ENCODE measurements around the gene PASK. TPM values are rescaled to one million over a fixed set of nuclear protein-coding genes. Genes with fewer than 3 reads are reported as not detected.

The PASK gene
- total and polyA plus RNA-seq, 2 donors (not counting 1 experiment from before 2014, with no cell fraction given): 48.2 to 144 TPM

DNA sequence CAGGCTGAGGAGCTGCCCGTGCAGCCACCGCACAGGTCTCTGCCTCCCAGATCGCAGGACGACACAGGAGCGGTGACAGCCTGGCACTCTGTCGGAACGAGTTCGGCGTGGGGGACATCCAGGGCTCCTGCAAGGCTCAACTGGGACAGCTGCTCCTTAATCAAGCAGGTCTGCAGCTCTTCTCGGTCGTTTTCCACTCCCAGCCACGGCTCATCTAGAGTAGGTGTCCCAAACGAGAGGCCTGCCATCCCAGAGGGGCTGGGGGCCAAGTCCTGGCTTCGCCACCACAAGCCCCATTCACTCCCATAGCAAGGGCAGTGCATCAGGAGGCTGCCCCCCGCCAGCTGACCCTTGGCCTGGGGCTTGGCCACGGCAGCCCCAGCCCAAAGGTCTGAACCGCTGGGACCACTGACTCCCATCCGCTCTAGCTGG lies 22.5 kb downstream of the PASK start:
- no peaks in the 10 kb centered on the region for H3K9me3 Mint-ChIP-seq (ENCODE audit: insufficient read depth)
- CTCF ChIA-PET: no interaction called here
- no peaks in the 10 kb centered on the region for H3K27me3 Mint-ChIP-seq
- H3K4me3 Mint-ChIP-seq: peak overlapping the region; percentile 78
- peaks cover 1 to 19% of the 10 kb centered on the region in 2 experiments for H3K36me3 ChIP-seq (replicated peaks in 1 of 2; ENCODE audit: control extremely low read depth in 1 of 2, control insufficient read depth in 1 of 2, extremely low read depth in 1 of 2, insufficient read depth in 2 of 2, low read length in 1 of 2)
- peak overlapping the region; percentile 99 for H3K27ac Mint-ChIP-seq
- no peak overlapping the region for H2AFZ ChIP-seq (ENCODE audit: insufficient read depth, low read depth, low read length, poor library complexity, severe bottlenecking)
- H3K79me2 ChIP-seq (ENCODE audit: control insufficient read depth, insufficient read depth, low read length): peaks cover 4% of the 10 kb centered on the region
- H3K4me2 ChIP-seq (replicated peaks; ENCODE audit: low read depth, low read length, poor library complexity, severe bottlenecking): peak overlapping the region; percentile 49
- H3K27me3 ChIP-seq (replicated peaks in 1 of 4; ENCODE audit: control extremely low read depth in 1 of 4, control insufficient read depth in 3 of 4, insufficient read depth in 4 of 4, low read length in 3 of 4): no peaks in the 10 kb centered on the region
- peaks cover 53% of the 10 kb centered on the region for H3K4me1 Mint-ChIP-seq
- peaks cover 44 to 61% of the 10 kb centered on the region in 2 donors for H3K4me1 ChIP-seq (ENCODE audit: control insufficient read depth in 2 of 2, insufficient read depth in 2 of 2, low read length in 2 of 2)
- peaks cover 0 to 12% (median 0%) of the 10 kb centered on the region in 3 donors for H3K9me3 ChIP-seq (ENCODE audit: control extremely low read depth in 1 of 3, control insufficient read depth in 2 of 3, insufficient read depth in 1 of 3, low read length in 2 of 3)
- H3K4me3 ChIP-seq (ENCODE audit: control extremely low read depth in 1 of 5, extremely low read depth in 1 of 5, insufficient read depth in 1 of 5, low read depth in 2 of 5, low read length in 4 of 5): no peak overlapping the region
- peak overlapping the region; percentile 94 to 97 for H3K27ac ChIP-seq (ENCODE audit: low read length in 2 of 2)
- no peak for DNase-seq
- POLR2A ChIA-PET: interaction anchor here (0.8 to 2.0 kb wide), 4 partner anchors 17 to 188 kb away, joined by 3 to 9 read pairs (median 6); partner anchors contain the start of genes HDLBP, MTERF4, PASK and SEPTIN2
- ATAC-seq (ENCODE audit: low read depth): no peak
- WGBS (ENCODE audit: insufficient coverage): 95% methylated on average over 18 of the region's 18 CpGs
- no peaks in the 10 kb centered on the region for H4K20me1 ChIP-seq (ENCODE audit: control insufficient read depth, insufficient read depth, low read length, poor library complexity, severe bottlenecking)
- intact Hi-C loops (cut with micrococcal nuclease): loop anchor here (1.0 to 2.0 kb wide), 4 partner anchors 15 to 48 kb away; partner anchors contain the start of genes MTERF4 and PPP1R7
- H3K9ac ChIP-seq (ENCODE audit: low read length): peak overlapping the region; percentile 4
- TF ChIP-seq EZH2 (IDR thresholded peaks at IDR 0.05; ENCODE audit: borderline replicate concordance, insufficient read depth, low read depth, low read length, poor library complexity, severe bottlenecking): no peak
- TF ChIP-seq CTCF (IDR thresholded peaks at IDR 0.05): no peak

- ChIA-PET POLR2A (interaction anchor here (1.9 kb wide), 1 partner anchor 16 kb away, joined by 9 read pairs; no protein-coding TSS in a partner anchor), CTCF (no interaction called here)
- DNase-seq (no peak), ATAC-seq (ENCODE audit: low read depth) (no peak)
- Mint-ChIP-seq H3K4me1 (peaks cover 53% of the 10 kb centered on the region), H3K4me3 (no peak overlapping the region), H3K9me3 (ENCODE audit: insufficient read depth) (no peaks in the 10 kb centered on the region), H3K27ac (peak overlapping the region; percentile 99), H3K27me3 (no peaks in the 10 kb centered on the region)
- TF ChIP-seq EZH2 (IDR thresholded peaks at IDR 0.05; ENCODE audit: borderline replicate concordance, insufficient read depth, low read depth, low read length, poor library complexity, severe bottlenecking) (no peak), CTCF (IDR thresholded peaks at IDR 0.05) (no peak)
- Histone ChIP-seq H2AFZ (ENCODE audit: insufficient read depth, low read depth, low read length, poor library complexity, severe bottlenecking) (no peak overlapping the region), H3K9me3 (ENCODE audit: control extremely low read depth in 1 of 3, control insufficient read depth in 2 of 3, insufficient read depth in 1 of 3, low read length in 2 of 3) (peaks cover 0 to 12% (median 0%) of the 10 kb centered on the region in 3 donors), H3K27me3 (replicated peaks in 1 of 4; ENCODE audit: control extremely low read depth in 1 of 4, control insufficient read depth in 3 of 4, insufficient read depth in 4 of 4, low read length in 3 of 4) (no peaks in the 10 kb centered on the region), H3K9ac (ENCODE audit: low read length) (no peak overlapping the region), H4K20me1 (ENCODE audit: control insufficient read depth, insufficient read depth, low read length, poor library complexity, severe bottlenecking) (no peaks in the 10 kb centered on the region), H3K4me3 (ENCODE audit: control extremely low read depth in 1 of 5, extremely low read depth in 1 of 5, insufficient read depth in 1 of 5, low read depth in 2 of 5, low read length in 4 of 5) (no peak overlapping the region), H3K4me1 (ENCODE audit: control insufficient read depth in 2 of 2, insufficient read depth in 2 of 2, low read length in 2 of 2) (peaks cover 44 to 61% of the 10 kb centered on the region in 2 donors), H3K36me3 (replicated peaks in 1 of 2; ENCODE audit: control extremely low read depth in 1 of 2, control insufficient read depth in 1 of 2, extremely low read depth in 1 of 2, insufficient read depth in 2 of 2, low read length in 1 of 2) (peaks cover 1 to 19% of the 10 kb centered on the region in 2 experiments), H3K79me2 (ENCODE audit: control insufficient read depth, insufficient read depth, low read length) (peaks cover 4% of the 10 kb centered on the region), H3K4me2 (replicated peaks; ENCODE audit: low read depth, low read length, poor library complexity, severe bottlenecking) (peak overlapping the region; percentile 54), H3K27ac (ENCODE audit: low read length in 2 of 2) (peak overlapping the region; percentile 94 to 97)
- WGBS (ENCODE audit: insufficient coverage): 97% methylated on average over 21 of the region's 21 CpGs
- intact Hi-C loops (cut with micrococcal nuclease): loop anchor here (2.0 kb wide), 2 partner anchors 23 to 47 kb away; partner anchors contain the start of gene MTERF4
Observed at GRCh38 chr2:241126201-241126611, 23.1 kb downstream of the PASK start.

Data from B cell (primary cell).